Measurements from ENCODE around the gene MUL1. TPM values are rescaled to one million over a fixed set of nuclear protein-coding genes. Genes with fewer than 3 reads are reported as not detected.

Gene MUL1
- total and polyA plus RNA-seq, 9 of the 15 experiments (the other 6 are each of a cell fraction or from before 2014, with no cell fraction given): 10.4 to 32.9 (median 19.3) TPM

DNA sequence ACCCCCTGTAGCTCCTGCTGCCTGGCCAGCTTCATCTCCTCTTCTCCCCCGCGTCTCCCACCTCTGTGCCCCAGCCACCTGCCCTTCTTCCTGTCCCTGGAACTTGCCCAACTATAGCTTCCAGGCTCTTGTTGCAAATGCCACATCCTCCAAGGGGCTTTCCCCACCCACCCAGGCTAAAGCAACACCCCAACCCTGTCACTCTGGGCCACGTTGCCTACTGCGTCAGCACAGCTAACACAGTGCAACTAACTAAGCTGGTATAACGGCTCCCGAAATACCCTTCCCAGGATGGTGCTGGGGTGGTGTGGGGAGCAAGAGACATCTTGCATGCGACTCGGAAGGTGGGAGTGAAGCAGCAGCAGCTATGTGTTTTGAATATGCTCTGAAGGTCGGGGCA is 41.7 kb downstream of the MUL1 start:
- ATAC-seq: no peak
- H3K36me3 ChIP-seq (ENCODE audit: control insufficient read depth, insufficient read depth, low read length): no peaks in the 10 kb centered on the region
- CTCF ChIA-PET (ENCODE audit: low intra/inter-chr PET ratio): no interaction called here

More for the DNA sequence above, 41.7 kb downstream of the MUL1 start:
- under 1% methylated on average over 9 of the region's 9 CpGs for WGBS (ENCODE audit: insufficient coverage, low coverage, missing lambda C conversion rate)
- Histone ChIP-seq H3K27ac (ENCODE audit: extremely low read depth, low read depth, low read length) (no peak overlapping the region), H3K4me2 (ENCODE audit: insufficient read depth, low read length) (no peak overlapping the region), H3K4me3 (no peak overlapping the region), H3K27me3 (ENCODE audit: control insufficient read depth in 2 of 2, insufficient read depth in 2 of 2, low read length in 2 of 2) (peaks cover 3 to 16% of the 10 kb centered on the region in 2 experiments; a peak in 4 of 5 replicates), H4K20me1 (replicated peaks; ENCODE audit: control insufficient read depth, insufficient read depth, low read length) (peaks cover 5% of the 10 kb centered on the region; the same call in 1 of the 2 replicates), H3K9me3 (replicated peaks; ENCODE audit: control insufficient read depth, insufficient read depth, low read depth, low read length) (no peaks in the 10 kb centered on the region), H3K79me2 (ENCODE audit: control insufficient read depth, insufficient read depth, low read length) (no peaks in the 10 kb centered on the region), H3K9ac (ENCODE audit: insufficient read depth in 1 of 2, low read depth in 2 of 2, low read length in 2 of 2) (no peak overlapping the region), H3K9me1 (ENCODE audit: control insufficient read depth, insufficient read depth, low read length) (no peaks in the 10 kb centered on the region), H2AFZ (ENCODE audit: low read depth, low read length) (no peak overlapping the region), H3K4me1 (replicated peaks in 1 of 2; ENCODE audit: control insufficient read depth in 2 of 2, insufficient read depth in 2 of 2, low read length in 2 of 2) (no peaks in the 10 kb centered on the region)
- no TSS peak for BruUV-seq (replicated peaks)
- intact Hi-C loops (cut with micrococcal nuclease) (no loop called here), in situ Hi-C loops (cut with MboI) (no loop called here)
- POLR2A ChIA-PET: interaction anchor here (0.7 to 2.4 kb wide), 4 partner anchors 14 to 117 kb away, joined by 3 to 6 read pairs (median 4); no protein-coding TSS in a partner anchor
- no peak for DNase-seq (ENCODE audit: extremely low read depth in 1 of 4, low spot score in 3 of 4)
- TF ChIP-seq ELF1 (tag; IDR thresholded peaks at IDR 0.05): no peak
- TF ChIP-seq, protein P1, sequence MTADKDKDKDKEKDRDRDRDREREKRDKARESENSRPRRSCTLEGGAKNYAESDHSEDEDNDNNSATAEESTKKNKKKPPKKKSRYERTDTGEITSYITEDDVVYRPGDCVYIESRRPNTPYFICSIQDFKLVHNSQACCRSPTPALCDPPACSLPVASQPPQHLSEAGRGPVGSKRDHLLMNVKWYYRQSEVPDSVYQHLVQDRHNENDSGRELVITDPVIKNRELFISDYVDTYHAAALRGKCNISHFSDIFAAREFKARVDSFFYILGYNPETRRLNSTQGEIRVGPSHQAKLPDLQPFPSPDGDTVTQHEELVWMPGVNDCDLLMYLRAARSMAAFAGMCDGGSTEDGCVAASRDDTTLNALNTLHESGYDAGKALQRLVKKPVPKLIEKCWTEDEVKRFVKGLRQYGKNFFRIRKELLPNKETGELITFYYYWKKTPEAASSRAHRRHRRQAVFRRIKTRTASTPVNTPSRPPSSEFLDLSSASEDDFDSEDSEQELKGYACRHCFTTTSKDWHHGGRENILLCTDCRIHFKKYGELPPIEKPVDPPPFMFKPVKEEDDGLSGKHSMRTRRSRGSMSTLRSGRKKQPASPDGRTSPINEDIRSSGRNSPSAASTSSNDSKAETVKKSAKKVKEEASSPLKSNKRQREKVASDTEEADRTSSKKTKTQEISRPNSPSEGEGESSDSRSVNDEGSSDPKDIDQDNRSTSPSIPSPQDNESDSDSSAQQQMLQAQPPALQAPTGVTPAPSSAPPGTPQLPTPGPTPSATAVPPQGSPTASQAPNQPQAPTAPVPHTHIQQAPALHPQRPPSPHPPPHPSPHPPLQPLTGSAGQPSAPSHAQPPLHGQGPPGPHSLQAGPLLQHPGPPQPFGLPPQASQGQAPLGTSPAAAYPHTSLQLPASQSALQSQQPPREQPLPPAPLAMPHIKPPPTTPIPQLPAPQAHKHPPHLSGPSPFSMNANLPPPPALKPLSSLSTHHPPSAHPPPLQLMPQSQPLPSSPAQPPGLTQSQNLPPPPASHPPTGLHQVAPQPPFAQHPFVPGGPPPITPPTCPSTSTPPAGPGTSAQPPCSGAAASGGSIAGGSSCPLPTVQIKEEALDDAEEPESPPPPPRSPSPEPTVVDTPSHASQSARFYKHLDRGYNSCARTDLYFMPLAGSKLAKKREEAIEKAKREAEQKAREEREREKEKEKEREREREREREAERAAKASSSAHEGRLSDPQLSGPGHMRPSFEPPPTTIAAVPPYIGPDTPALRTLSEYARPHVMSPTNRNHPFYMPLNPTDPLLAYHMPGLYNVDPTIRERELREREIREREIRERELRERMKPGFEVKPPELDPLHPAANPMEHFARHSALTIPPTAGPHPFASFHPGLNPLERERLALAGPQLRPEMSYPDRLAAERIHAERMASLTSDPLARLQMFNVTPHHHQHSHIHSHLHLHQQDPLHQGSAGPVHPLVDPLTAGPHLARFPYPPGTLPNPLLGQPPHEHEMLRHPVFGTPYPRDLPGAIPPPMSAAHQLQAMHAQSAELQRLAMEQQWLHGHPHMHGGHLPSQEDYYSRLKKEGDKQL (CRISPR knock-in tag; IDR thresholded peaks at IDR 0.05; ENCODE audit: borderline replicate concordance): no peak
- no peak for FAIRE-seq
